ENCODE measurements around the gene DBP. TPM values are rescaled to one million over a fixed set of nuclear protein-coding genes. Genes with fewer than 3 reads are reported as not detected.

DBP gene
- total RNA-seq, 1 donor from 2014 or later, result 8.7 TPM

- peak overlapping the region; percentile 32 for H3K27ac Mint-ChIP-seq
- intact Hi-C loops (cut with micrococcal nuclease), result no loop called here
- H3K27me3 Mint-ChIP-seq, result no peaks in the 10 kb centered on the region
- TF ChIP-seq CTCF (IDR thresholded peaks at IDR 0.05), result no peak
- CTCF ChIA-PET, result no interaction called here
- DNase-seq, result no peak
- ATAC-seq (ENCODE audit: low read depth), result no peak
- no peaks in the 10 kb centered on the region for H3K9me3 Mint-ChIP-seq
- peaks cover 38% of the 10 kb centered on the region for H3K36me3 Mint-ChIP-seq (ENCODE audit: low read depth)
- peaks cover 34% of the 10 kb centered on the region for H3K4me1 Mint-ChIP-seq
- POLR2A ChIA-PET, result interaction anchor here (1.2 to 2.2 kb wide), 3 partner anchors 9 to 19 kb away, joined by 3 to 22 read pairs (median 16); partner anchors contain the start of genes RPL18 and SPHK2
- H3K4me3 Mint-ChIP-seq, result no peak overlapping the region
Measured at GRCh38 chr19:48628486-48629296, 8.5 kb downstream of the DBP start.

- H3K4me1 Mint-ChIP-seq, result peaks cover 31% of the 10 kb centered on the region
- ATAC-seq (ENCODE audit: low read depth) (no peak), DNase-seq (no peak)
- H3K9me3 Mint-ChIP-seq, result no peaks in the 10 kb centered on the region
- ChIA-PET POLR2A (interaction anchor here (1.2 to 2.2 kb wide), 3 partner anchors 10 to 19 kb away, joined by 3 to 22 read pairs (median 16); partner anchors contain the start of genes RPL18 and SPHK2), CTCF (interaction anchor here (0.6 kb wide), 1 partner anchor 19 kb away, joined by 3 read pairs; no protein-coding TSS in a partner anchor)
- H3K27ac Mint-ChIP-seq, result no peak overlapping the region
- no peak for TF ChIP-seq CTCF (IDR thresholded peaks at IDR 0.05)
- intact Hi-C loops (cut with micrococcal nuclease), result no loop called here
- H3K4me3 Mint-ChIP-seq, result no peak overlapping the region
- H3K27me3 Mint-ChIP-seq, result no peaks in the 10 kb centered on the region
- peaks cover 39% of the 10 kb centered on the region for H3K36me3 Mint-ChIP-seq (ENCODE audit: low read depth)
Measured at GRCh38 chr19:48627865-48628314, 9.3 kb downstream of the DBP start.

- DNase-seq, result no peak
- intact Hi-C loops (cut with micrococcal nuclease), result no loop called here
- peaks cover 38% of the 10 kb centered on the region for H3K36me3 Mint-ChIP-seq (ENCODE audit: low read depth)
- H3K27ac Mint-ChIP-seq, result peak overlapping the region; percentile 56
- no peaks in the 10 kb centered on the region for H3K27me3 Mint-ChIP-seq
- ChIA-PET CTCF (interaction anchor here (0.6 kb wide), 1 partner anchor 18 kb away, joined by 3 read pairs; no protein-coding TSS in a partner anchor), POLR2A (interaction anchor here (1.3 to 2.2 kb wide), 2 partner anchors 9 to 18 kb away, joined by 16 to 22 read pairs; partner anchors contain the start of genes RPL18 and SPHK2)
- TF ChIP-seq CTCF (IDR thresholded peaks at IDR 0.05), result no peak
- peaks cover 28% of the 10 kb centered on the region for H3K4me1 Mint-ChIP-seq
- no peak overlapping the region for H3K4me3 Mint-ChIP-seq
- no peaks in the 10 kb centered on the region for H3K9me3 Mint-ChIP-seq
- ATAC-seq (ENCODE audit: low read depth), result no peak
Measured at GRCh38 chr19:48627201-48627864, 9.8 kb downstream of the DBP start.

GRCh38 chr19:48625891-48626327, 11.3 kb downstream of the DBP start:
- CTCF ChIA-PET, result no interaction called here
- Mint-ChIP-seq H3K36me3 (ENCODE audit: low read depth) (peaks cover 36% of the 10 kb centered on the region), H3K4me3 (no peak overlapping the region), H3K9me3 (no peaks in the 10 kb centered on the region), H3K27ac (no peak overlapping the region), H3K27me3 (no peaks in the 10 kb centered on the region), H3K4me1 (peaks cover 33% of the 10 kb centered on the region)
- no peak for TF ChIP-seq CTCF (IDR thresholded peaks at IDR 0.05)
- ATAC-seq (ENCODE audit: low read depth) (no peak), DNase-seq (no peak)
- POLR2A ChIA-PET, result interaction anchor here (0.6 to 0.7 kb wide), 3 partner anchors 10 to 1281 kb away, joined by 3 to 6 read pairs (median 4); no protein-coding TSS in a partner anchor
- intact Hi-C loops (cut with micrococcal nuclease), result no loop called here
